ENCODE results near the gene CTBS.
"Not testable (repeated sequence)": the region's sequence is repeated elsewhere in the genome, so short reads cannot be mapped to it uniquely, and the experiment has no call there.

CTBS gene

GRCh38 chr1:84538599-84538998, 35.6 kb downstream of the CTBS start:
- TF ChIP-seq, protein P1, sequence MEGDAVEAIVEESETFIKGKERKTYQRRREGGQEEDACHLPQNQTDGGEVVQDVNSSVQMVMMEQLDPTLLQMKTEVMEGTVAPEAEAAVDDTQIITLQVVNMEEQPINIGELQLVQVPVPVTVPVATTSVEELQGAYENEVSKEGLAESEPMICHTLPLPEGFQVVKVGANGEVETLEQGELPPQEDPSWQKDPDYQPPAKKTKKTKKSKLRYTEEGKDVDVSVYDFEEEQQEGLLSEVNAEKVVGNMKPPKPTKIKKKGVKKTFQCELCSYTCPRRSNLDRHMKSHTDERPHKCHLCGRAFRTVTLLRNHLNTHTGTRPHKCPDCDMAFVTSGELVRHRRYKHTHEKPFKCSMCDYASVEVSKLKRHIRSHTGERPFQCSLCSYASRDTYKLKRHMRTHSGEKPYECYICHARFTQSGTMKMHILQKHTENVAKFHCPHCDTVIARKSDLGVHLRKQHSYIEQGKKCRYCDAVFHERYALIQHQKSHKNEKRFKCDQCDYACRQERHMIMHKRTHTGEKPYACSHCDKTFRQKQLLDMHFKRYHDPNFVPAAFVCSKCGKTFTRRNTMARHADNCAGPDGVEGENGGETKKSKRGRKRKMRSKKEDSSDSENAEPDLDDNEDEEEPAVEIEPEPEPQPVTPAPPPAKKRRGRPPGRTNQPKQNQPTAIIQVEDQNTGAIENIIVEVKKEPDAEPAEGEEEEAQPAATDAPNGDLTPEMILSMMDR (IDR thresholded peaks at IDR 0.05; ENCODE audit: control insufficient read depth, extremely low read depth, insufficient read depth) = no peak
- DNase-seq (ENCODE audit: low read depth) = no peak
- H3K4me3 ChIP-seq (ENCODE audit: low read depth, low read length) = no peak overlapping the region

- TF ChIP-seq, protein P1 (IDR thresholded peaks at IDR 0.05; ENCODE audit: control insufficient read depth, extremely low read depth, insufficient read depth) = no peak
- H3K4me3 ChIP-seq (ENCODE audit: low read depth, low read length) = no peak overlapping the region
- DNase-seq (ENCODE audit: low read depth) = no peak
These were observed 48.5 kb downstream of the CTBS start for GRCh38 chr1:84525779-84526178.

DNA sequence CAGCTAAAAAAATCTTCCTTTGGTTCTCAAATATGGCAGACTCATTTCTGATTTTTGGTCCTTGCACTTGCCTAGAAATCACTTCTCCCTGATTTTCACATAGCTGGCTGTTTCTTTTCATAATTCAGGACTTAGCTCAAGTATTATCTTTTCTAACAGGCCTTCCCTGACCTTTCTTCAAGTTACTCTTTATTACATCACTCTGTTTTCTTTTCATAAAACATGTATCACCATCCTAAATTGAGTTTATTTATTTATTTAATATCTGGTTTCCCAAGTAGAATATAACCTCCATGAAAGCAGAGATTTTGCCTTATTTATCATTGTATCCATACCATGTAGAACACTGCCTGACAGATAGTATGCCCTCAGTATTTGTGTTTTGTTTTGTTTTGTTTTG, 49.6 kb downstream of the CTBS start:
- TF ChIP-seq, protein P1 (IDR thresholded peaks at IDR 0.05; ENCODE audit: control insufficient read depth, extremely low read depth, insufficient read depth) = no peak
- no peak overlapping the region for H3K4me3 ChIP-seq (ENCODE audit: low read depth, low read length)
- no peak for DNase-seq (ENCODE audit: low read depth)

- DNase-seq (ENCODE audit: low read depth) = no peak
- TF ChIP-seq, protein P1 (IDR thresholded peaks at IDR 0.05; ENCODE audit: control insufficient read depth, extremely low read depth, insufficient read depth) = no peak
These were observed 63.6 kb downstream of the CTBS start for GRCh38 chr1:84510668-84511067.

GRCh38 chr1:84510165-84510564, 64.1 kb downstream of the CTBS start:
- H3K4me3 ChIP-seq (ENCODE audit: low read depth, low read length) = no peak overlapping the region
- no peak for DNase-seq (ENCODE audit: low read depth)
- TF ChIP-seq, protein P1 (IDR thresholded peaks at IDR 0.05; ENCODE audit: control insufficient read depth, extremely low read depth, insufficient read depth) = no peak

More at GRCh38 chr1:84510668-84511067, 63.6 kb downstream of the CTBS start:
- no peak overlapping the region for H3K4me3 ChIP-seq (ENCODE audit: low read depth, low read length)

GRCh38 chr1:84509029-84509428, 65.2 kb downstream of the CTBS start:
- TF ChIP-seq, protein P1 (IDR thresholded peaks at IDR 0.05; ENCODE audit: control insufficient read depth, extremely low read depth, insufficient read depth) = no peak
- H3K4me3 ChIP-seq (ENCODE audit: low read depth, low read length) = no peak overlapping the region

GRCh38 chr1:84508510-84508909, 65.7 kb downstream of the CTBS start:
- TF ChIP-seq, protein P1 (IDR thresholded peaks at IDR 0.05; ENCODE audit: control insufficient read depth, extremely low read depth, insufficient read depth) = no peak
- DNase-seq (ENCODE audit: low read depth) = no peak
- no peak overlapping the region for H3K4me3 ChIP-seq (ENCODE audit: low read depth, low read length)

More at GRCh38 chr1:84509029-84509428, 65.2 kb downstream of the CTBS start:
- DNase-seq (ENCODE audit: low read depth) = no peak

DNA sequence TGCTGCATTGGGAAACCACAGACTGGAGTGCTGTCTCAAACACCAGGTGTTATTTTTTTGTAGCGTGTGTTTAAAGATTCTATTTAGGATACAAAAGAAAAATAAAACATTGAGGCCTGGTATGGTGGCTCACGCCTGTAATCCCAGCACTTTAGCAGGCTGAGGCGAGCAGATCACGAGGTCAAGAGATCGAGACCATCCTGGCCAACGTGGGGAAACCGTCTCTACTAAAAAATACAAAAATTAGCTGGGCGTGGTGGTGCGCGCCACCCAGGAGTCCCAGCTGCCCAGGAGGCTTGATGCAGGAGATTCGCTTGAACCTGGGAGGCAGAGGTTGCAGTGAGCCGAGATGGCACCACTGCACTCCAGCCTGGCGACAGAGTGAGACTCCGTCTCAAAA, 66.4 kb downstream of the CTBS start:
- DNase-seq (ENCODE audit: low read depth) = not testable (repeated sequence)
- H3K4me3 ChIP-seq (ENCODE audit: low read depth, low read length) = peak overlapping the region; percentile 85

Measured in LNCaP clone FGC (cell line).